ENCODE data around the gene FAM184A.
"Not testable (repeated sequence)": the region's sequence is repeated elsewhere in the genome, so short reads cannot be mapped to it uniquely, and the experiment has no call there.

The FAM184A gene

GRCh38 chr6:119052987-119053386 lies 25.5 kb downstream of the FAM184A start:
- DNase-seq: no peak

- DNase-seq: no peak
Observed at GRCh38 chr6:119052292-119052889, 26.1 kb downstream of the FAM184A start.

GRCh38 chr6:119044255-119044654 lies 34.2 kb downstream of the FAM184A start:
- DNase-seq: no peak

- DNase-seq: no peak
Observed at GRCh38 chr6:119043783-119044182, 34.7 kb downstream of the FAM184A start.

- no peak for DNase-seq
Observed at GRCh38 chr6:119043265-119043664, 35.2 kb downstream of the FAM184A start.

GRCh38 chr6:119040636-119041035 lies 37.8 kb downstream of the FAM184A start:
- DNase-seq: no peak

GRCh38 chr6:119040229-119040628 lies 38.2 kb downstream of the FAM184A start:
- no peak for DNase-seq

- DNase-seq: no peak
Observed at GRCh38 chr6:119037941-119038623, 40.4 kb downstream of the FAM184A start.

- DNase-seq: no peak
Observed at GRCh38 chr6:119037264-119037663, 41.2 kb downstream of the FAM184A start.

GRCh38 chr6:119036081-119036480 lies 42.4 kb downstream of the FAM184A start:
- no peak for DNase-seq

- DNase-seq: no peak
Observed at GRCh38 chr6:119035459-119035858, 43.0 kb downstream of the FAM184A start.

- DNase-seq: no peak
Observed at GRCh38 chr6:119034827-119035458, 43.5 kb downstream of the FAM184A start.

GRCh38 chr6:119032428-119032827 lies 46.0 kb downstream of the FAM184A start:
- DNase-seq: no peak

GRCh38 chr6:119030759-119031158 lies 47.7 kb downstream of the FAM184A start:
- DNase-seq: no peak

GRCh38 chr6:119028091-119028490 lies 50.4 kb downstream of the FAM184A start:
- DNase-seq: no peak

- DNase-seq: no peak
Observed at GRCh38 chr6:119027465-119027864, 51.0 kb downstream of the FAM184A start.

GRCh38 chr6:119026822-119027221 lies 51.6 kb downstream of the FAM184A start:
- no peak for DNase-seq

GRCh38 chr6:119025793-119026192 lies 52.7 kb downstream of the FAM184A start:
- no peak for DNase-seq

GRCh38 chr6:119024111-119024510 lies 54.4 kb downstream of the FAM184A start:
- no peak for DNase-seq

GRCh38 chr6:119022796-119023195 lies 55.7 kb downstream of the FAM184A start:
- no peak for DNase-seq

GRCh38 chr6:119020597-119021561 lies 57.6 kb downstream of the FAM184A start:
- DNase-seq: no peak

- not testable (repeated sequence) for DNase-seq
Observed at GRCh38 chr6:119015165-119015564, 63.3 kb downstream of the FAM184A start.

GRCh38 chr6:119012521-119012920 lies 65.9 kb downstream of the FAM184A start:
- DNase-seq: no peak

Data from activated CD4-positive, alpha-beta T cell treated with anti-CD3 and anti-CD28 coated beads for 1 hour (primary cell).